Ishikawa (cell line): ENCODE results near the gene C19orf73.

Experiments used
- CEBPB ChIP-seq: IDR thresholded peaks from 2 replicates; pipeline ENCODE4 v1.6.1; 2012
- CREB1 ChIP-seq: IDR thresholded peaks from 2 replicates; pipeline ENCODE4 v1.6.1; 2012; ENCODE audit warnings: low read depth
- EGR1 ChIP-seq: IDR thresholded peaks from 2 replicates; pipeline ENCODE4 v1.6.1; 2012
- EP300 ChIP-seq: IDR thresholded peaks from 2 replicates; pipeline ENCODE4 v1.6.1; 2012; ENCODE audit warnings: borderline replicate concordance
- FOXM1 ChIP-seq: IDR thresholded peaks from 2 replicates; pipeline ENCODE4 v1.6.1; 2012; ENCODE audit warnings: low read depth, borderline replicate concordance
- NFIC ChIP-seq: IDR thresholded peaks from 2 replicates; pipeline ENCODE4 v1.6.1; 2012
- RAD21 ChIP-seq: IDR thresholded peaks from 2 replicates; pipeline ENCODE4 v1.6.1; 2012; ENCODE audit warnings: low read depth
- TAF1 ChIP-seq: IDR thresholded peaks from 2 replicates; pipeline ENCODE4 v1.6.1; 2012; ENCODE audit warnings: low read depth, mild to moderate bottlenecking
- TCF12 ChIP-seq: IDR thresholded peaks from 2 replicates; pipeline ENCODE4 v1.6.1; 2012; ENCODE audit warnings: low read depth
- TEAD4 ChIP-seq: IDR thresholded peaks from 2 replicates; pipeline ENCODE4 v1.6.1; 2012
- YY1 ChIP-seq: IDR thresholded peaks from 2 replicates; pipeline ENCODE4 v1.6.1; 2012; ENCODE audit warnings: low read depth
- ZBTB7A ChIP-seq: IDR thresholded peaks from 2 replicates; pipeline ENCODE4 v1.6.1; 2012; ENCODE audit warnings: low read depth
- TF ChIP-seq, protein P1 (sequence below): IDR thresholded peaks from 2 replicates; pipeline ENCODE4 v1.6.1; 2012
- TF ChIP-seq, protein P2 (sequence below): IDR thresholded peaks from 2 replicates; pipeline ENCODE4 v1.6.1; 2012
- TF ChIP-seq, protein P3 (sequence below): IDR thresholded peaks from 2 replicates; pipeline ENCODE4 v1.6.1; 2012; ENCODE audit warnings: low read depth, mild to moderate bottlenecking

Gene C19orf73

DNA sequence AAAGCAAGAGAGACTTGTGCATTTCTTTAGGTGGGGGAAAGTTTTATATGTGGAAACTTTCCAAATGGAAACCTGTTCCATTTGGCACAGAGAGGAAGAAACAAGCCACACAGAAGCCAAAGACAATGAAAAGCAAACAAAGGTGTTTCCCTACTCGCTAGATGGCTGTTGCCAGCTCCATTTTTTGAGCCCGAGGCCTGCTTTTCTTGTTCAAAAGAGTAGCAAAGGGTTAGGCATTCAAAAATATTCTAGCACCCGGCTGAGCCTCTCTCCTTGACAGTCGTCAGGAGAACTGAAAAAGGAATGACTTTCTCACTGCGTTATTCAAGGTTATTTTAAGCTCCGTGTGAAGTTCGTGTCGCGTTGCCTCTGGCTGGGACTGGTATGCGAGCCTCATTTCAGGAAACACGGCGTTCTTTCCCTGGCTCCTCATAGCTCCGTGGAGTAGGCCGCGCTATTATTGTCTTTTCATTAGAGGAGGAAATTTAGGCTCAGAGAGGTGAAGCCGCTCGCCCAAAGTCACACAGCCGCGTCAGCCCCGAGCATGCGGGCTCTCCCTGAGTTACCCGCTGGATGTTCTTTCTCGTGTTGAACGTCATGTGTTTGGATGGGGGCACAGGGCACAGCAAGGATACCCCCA is 46.3 kb upstream of the C19orf73 start:
- no peak for TF ChIP-seq CEBPB
- no peak for TF ChIP-seq NFIC
- TF ChIP-seq, protein P1, sequence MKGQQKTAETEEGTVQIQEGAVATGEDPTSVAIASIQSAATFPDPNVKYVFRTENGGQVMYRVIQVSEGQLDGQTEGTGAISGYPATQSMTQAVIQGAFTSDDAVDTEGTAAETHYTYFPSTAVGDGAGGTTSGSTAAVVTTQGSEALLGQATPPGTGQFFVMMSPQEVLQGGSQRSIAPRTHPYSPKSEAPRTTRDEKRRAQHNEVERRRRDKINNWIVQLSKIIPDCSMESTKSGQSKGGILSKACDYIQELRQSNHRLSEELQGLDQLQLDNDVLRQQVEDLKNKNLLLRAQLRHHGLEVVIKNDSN, result no peak
- no peak for TF ChIP-seq TCF12

DNA sequence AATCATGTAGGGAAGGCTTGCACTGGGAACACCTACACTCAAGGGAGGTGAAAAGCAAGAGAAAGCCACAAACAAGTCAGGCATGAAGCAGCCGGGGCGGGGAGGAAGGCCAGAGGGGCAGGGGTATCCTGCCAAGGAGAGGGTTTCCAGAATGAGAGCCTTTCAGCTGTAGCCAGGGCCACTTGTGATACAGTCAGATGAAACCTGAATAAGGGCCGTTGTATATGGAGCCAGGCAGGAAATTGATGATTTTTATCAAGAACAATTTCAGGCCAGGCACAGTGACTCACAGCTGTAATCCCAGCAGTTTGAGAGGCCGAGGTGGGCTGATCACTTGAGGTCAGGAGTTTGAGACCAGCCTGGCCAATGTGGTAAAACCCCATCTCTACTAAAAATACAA is 43.0 kb upstream of the C19orf73 start:
- TF ChIP-seq, protein P1, result no peak
- TF ChIP-seq YY1, result no peak
- TF ChIP-seq, protein P2, sequence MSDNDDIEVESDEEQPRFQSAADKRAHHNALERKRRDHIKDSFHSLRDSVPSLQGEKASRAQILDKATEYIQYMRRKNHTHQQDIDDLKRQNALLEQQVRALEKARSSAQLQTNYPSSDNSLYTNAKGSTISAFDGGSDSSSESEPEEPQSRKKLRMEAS, result no peak
- no peak for TF ChIP-seq ZBTB7A
- TF ChIP-seq CEBPB, result no peak
- no peak for TF ChIP-seq RAD21
- TF ChIP-seq EP300, result no peak
- no peak for TF ChIP-seq TAF1
- TF ChIP-seq, protein P3, sequence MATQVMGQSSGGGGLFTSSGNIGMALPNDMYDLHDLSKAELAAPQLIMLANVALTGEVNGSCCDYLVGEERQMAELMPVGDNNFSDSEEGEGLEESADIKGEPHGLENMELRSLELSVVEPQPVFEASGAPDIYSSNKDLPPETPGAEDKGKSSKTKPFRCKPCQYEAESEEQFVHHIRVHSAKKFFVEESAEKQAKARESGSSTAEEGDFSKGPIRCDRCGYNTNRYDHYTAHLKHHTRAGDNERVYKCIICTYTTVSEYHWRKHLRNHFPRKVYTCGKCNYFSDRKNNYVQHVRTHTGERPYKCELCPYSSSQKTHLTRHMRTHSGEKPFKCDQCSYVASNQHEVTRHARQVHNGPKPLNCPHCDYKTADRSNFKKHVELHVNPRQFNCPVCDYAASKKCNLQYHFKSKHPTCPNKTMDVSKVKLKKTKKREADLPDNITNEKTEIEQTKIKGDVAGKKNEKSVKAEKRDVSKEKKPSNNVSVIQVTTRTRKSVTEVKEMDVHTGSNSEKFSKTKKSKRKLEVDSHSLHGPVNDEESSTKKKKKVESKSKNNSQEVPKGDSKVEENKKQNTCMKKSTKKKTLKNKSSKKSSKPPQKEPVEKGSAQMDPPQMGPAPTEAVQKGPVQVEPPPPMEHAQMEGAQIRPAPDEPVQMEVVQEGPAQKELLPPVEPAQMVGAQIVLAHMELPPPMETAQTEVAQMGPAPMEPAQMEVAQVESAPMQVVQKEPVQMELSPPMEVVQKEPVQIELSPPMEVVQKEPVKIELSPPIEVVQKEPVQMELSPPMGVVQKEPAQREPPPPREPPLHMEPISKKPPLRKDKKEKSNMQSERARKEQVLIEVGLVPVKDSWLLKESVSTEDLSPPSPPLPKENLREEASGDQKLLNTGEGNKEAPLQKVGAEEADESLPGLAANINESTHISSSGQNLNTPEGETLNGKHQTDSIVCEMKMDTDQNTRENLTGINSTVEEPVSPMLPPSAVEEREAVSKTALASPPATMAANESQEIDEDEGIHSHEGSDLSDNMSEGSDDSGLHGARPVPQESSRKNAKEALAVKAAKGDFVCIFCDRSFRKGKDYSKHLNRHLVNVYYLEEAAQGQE, result no peak
- no peak for TF ChIP-seq CREB1
- TF ChIP-seq TCF12, result no peak
- TF ChIP-seq NFIC, result no peak
- TF ChIP-seq FOXM1, result no peak

DNA sequence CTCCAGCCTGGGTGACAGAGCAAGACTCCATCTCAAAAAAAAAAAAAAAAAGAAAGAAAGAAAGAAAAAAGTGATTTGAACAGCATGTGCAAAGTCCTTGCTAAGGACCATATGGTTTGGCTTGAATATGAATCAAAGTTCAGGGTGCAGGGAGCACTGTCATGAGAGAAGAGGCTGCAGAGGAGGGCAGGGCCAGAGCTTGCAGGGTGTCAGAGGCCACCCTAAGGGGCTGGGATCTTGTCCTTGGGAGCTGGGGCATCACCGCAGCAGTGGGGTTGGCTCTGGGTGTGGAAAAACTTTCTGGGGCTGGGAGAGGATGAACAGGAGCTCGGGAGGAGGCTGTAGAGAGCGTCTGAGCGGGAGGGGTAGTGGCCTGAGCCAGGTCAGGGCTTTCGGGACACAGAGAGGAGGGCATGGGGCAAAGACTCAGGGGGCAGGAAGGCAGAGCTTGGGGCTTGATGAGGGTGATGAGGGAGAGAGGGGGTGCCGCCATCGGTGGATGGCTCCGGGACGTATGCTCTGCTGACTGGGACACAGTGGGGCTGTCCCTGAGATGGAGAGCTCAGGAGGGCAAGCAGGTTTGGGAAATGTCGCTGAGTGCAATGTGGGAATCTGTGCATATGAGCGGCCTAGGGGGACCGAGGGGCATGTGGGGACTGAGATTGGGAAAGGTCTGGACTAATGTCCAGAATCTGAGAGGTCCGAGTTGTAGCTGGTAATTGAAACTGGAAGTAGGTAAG is 41.7 kb upstream of the C19orf73 start:
- TF ChIP-seq CREB1 (no peak), TAF1 (no peak), YY1 (no peak), EP300 (no peak), CEBPB (no peak), ZBTB7A (no peak), EGR1 (no peak), NFIC (no peak), TCF12 (no peak), FOXM1 (no peak)
- TF ChIP-seq, protein P3, result no peak
- TF ChIP-seq, protein P2, result no peak

DNA sequence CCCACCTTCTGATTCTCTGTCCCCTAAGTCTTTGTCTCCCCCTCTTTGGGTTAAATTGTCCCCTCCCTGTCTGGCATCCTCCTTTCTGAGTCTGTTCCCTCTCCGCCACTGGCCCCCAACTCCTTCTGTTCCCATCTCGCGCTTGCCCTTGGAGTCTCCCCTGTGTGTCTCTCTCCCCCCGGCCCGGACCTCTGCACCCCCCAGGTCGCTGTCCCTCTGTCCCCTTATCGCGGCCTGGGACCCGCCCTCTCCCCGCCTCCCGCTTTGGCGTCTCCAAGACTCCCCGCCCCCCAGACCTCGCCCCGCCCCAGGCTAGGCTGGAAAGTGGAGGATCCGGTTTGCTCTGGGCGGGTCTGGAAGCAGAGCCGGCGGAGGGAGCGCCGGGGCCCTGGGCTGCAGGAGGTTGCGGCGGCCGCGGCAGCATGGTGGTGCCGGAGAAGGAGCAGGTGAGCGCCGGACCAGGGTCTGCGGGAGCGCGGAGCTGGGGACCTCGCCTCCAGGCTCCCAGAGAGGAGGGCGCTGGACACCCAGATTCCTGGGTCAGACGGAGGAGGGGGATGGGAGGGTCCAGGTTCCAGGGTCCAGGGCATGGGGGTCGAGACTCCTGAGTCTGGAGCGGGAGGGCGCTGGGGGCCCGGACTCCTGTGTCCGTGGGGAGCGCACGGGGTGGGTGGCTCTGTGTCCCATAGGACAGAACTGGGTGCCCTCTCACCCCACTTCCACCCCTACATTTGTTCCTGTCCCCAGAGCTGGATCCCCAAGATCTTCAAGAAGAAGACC is 38.7 kb upstream of the C19orf73 start, which contains the start of gene TRPM4:
Gene TRPM4, plus strand, starts transcription at position 348 of the 780 bp plus-strand sequence. Its CDS starts 75 bp downstream, at position 423.
- no peak for TF ChIP-seq EP300
- no peak for TF ChIP-seq EGR1
- TF ChIP-seq, protein P1, result no peak
- peak; percentile 82 for TF ChIP-seq TAF1
- peak; percentile 94 for TF ChIP-seq ZBTB7A
- TF ChIP-seq TCF12, result peak; percentile 56; the same call in 1 of the 2 replicates
- no peak for TF ChIP-seq CEBPB
- TF ChIP-seq, protein P2, result peak; percentile 71
- TF ChIP-seq YY1, result no peak; the same call in 1 of the 2 replicates
- no peak for TF ChIP-seq TEAD4
- TF ChIP-seq, protein P3, result no peak
- TF ChIP-seq CREB1, result no peak
- TF ChIP-seq FOXM1, result no peak
- no peak for TF ChIP-seq RAD21
- TF ChIP-seq NFIC, result no peak
